ENCODE results near the gene CYP2C8.

GRCh38 chr10:95096143-95096542 is 26.8 kb upstream of the CYP2C8 start:
- TF ChIP-seq REST (IDR thresholded peaks at IDR 0.05; ENCODE audit: insufficient read depth in 1 of 2, low read depth in 2 of 2, low read length in 2 of 2) (no peak), POLR2AphosphoS5 (IDR thresholded peaks at IDR 0.05; ENCODE audit: low read depth, low read length) (no peak)

Measured in PFSK-1 (cell line).